ENCODE data around the gene CYP4F2. TPM values are rescaled to one million over a fixed set of nuclear protein-coding genes. Genes with fewer than 3 reads are reported as not detected.

Gene CYP4F2
- polyA plus RNA-seq, 1 donor from 2014 or later = not detected

GRCh38 chr19:15928321-15928720, 30.4 kb upstream of the CYP4F2 start:
- Histone ChIP-seq H3K79me2 (replicated peaks; ENCODE audit: insufficient read depth, low read length) (no peaks in the 10 kb centered on the region), H3K27ac (ENCODE audit: low read length) (no peak overlapping the region), H3K27me3 (ENCODE audit: insufficient read depth, low read depth, low read length) (no peaks in the 10 kb centered on the region), H3K4me3 (ENCODE audit: low read length) (no peak overlapping the region), H4K20me1 (ENCODE audit: insufficient read depth) (no peaks in the 10 kb centered on the region), H3K9me3 (ENCODE audit: low read length) (peaks cover 14% of the 10 kb centered on the region), H3K9ac (ENCODE audit: low read length) (no peak overlapping the region), H3K9me2 (ENCODE audit: insufficient read depth, low read length) (no peaks in the 10 kb centered on the region), H3K4me2 (ENCODE audit: low read length) (no peak overlapping the region), H3K36me3 (ENCODE audit: insufficient read depth, low read length) (no peaks in the 10 kb centered on the region), H3F3A (ENCODE audit: insufficient read depth, low read length, poor library complexity, severe bottlenecking) (no peaks in the 10 kb centered on the region), H2AFZ (ENCODE audit: low read depth, low read length) (no peak overlapping the region)
- no peak for TF ChIP-seq TAF1 (IDR thresholded peaks at IDR 0.05; ENCODE audit: low read depth)
- TF ChIP-seq CTCF (IDR thresholded peaks at IDR 0.05; ENCODE audit: poor library complexity, severe bottlenecking) = no peak
- TF ChIP-seq EZH2 (IDR thresholded peaks at IDR 0.05; ENCODE audit: borderline replicate concordance, insufficient read depth, low read length, poor library complexity, severe bottlenecking) = no peak
- TF ChIP-seq REST (IDR thresholded peaks at IDR 0.05; ENCODE audit: borderline replicate concordance) = no peak
- no peak for TF ChIP-seq EP300 (conservative IDR thresholded peaks at IDR 0.05; ENCODE audit: poor library complexity, severe bottlenecking)
- no peak for TF ChIP-seq POLR2AphosphoS5 (IDR thresholded peaks at IDR 0.05)
- TF ChIP-seq SMC3 (conservative IDR thresholded peaks at IDR 0.05; ENCODE audit: poor library complexity) = no peak
- TF ChIP-seq RAD21 (conservative IDR thresholded peaks at IDR 0.05) = no peak
- no peak for TF ChIP-seq MXI1 (conservative IDR thresholded peaks at IDR 0.05; ENCODE audit: poor library complexity, severe bottlenecking)

- Histone ChIP-seq H3K27me3 (ENCODE audit: insufficient read depth, low read depth, low read length) (no peaks in the 10 kb centered on the region), H3K9me2 (ENCODE audit: insufficient read depth, low read length) (no peaks in the 10 kb centered on the region), H3K9me3 (ENCODE audit: low read length) (peaks cover 14% of the 10 kb centered on the region)
Measured at GRCh38 chr19:15926484-15926883, 28.6 kb upstream of the CYP4F2 start.

More at GRCh38 chr19:15926484-15926883, 28.6 kb upstream of the CYP4F2 start:
- Histone ChIP-seq H3F3A (ENCODE audit: insufficient read depth, low read length, poor library complexity, severe bottlenecking) (no peaks in the 10 kb centered on the region), H4K20me1 (ENCODE audit: insufficient read depth) (no peaks in the 10 kb centered on the region), H3K27ac (ENCODE audit: low read length) (no peak overlapping the region), H2AFZ (ENCODE audit: low read depth, low read length) (no peak overlapping the region), H3K4me3 (ENCODE audit: low read length) (no peak overlapping the region), H3K4me2 (ENCODE audit: low read length) (no peak overlapping the region), H3K79me2 (replicated peaks; ENCODE audit: insufficient read depth, low read length) (no peaks in the 10 kb centered on the region), H3K9ac (ENCODE audit: low read length) (no peak overlapping the region), H3K36me3 (ENCODE audit: insufficient read depth, low read length) (no peaks in the 10 kb centered on the region)
- TF ChIP-seq SMC3 (conservative IDR thresholded peaks at IDR 0.05; ENCODE audit: poor library complexity) (no peak), POLR2AphosphoS5 (IDR thresholded peaks at IDR 0.05) (no peak), MXI1 (conservative IDR thresholded peaks at IDR 0.05; ENCODE audit: poor library complexity, severe bottlenecking) (no peak)

Data from neural cell (in vitro differentiated cells).